GM21423 (cell line): ENCODE results near the gene ZFP28.
A peak's percentile ranks its signal among the peaks of the same experiment; 100 is the strongest.

Source experiments
- ATAC-seq: cut with Tn5 transposase; IDR thresholded peaks from one replicate; pipeline ENCODE4 v1.9.1; 2021; ENCODE audit warnings: mild to moderate bottlenecking, moderate library complexity; ENCODE audit not compliant: unreplicated experiment

Gene ZFP28

DNA sequence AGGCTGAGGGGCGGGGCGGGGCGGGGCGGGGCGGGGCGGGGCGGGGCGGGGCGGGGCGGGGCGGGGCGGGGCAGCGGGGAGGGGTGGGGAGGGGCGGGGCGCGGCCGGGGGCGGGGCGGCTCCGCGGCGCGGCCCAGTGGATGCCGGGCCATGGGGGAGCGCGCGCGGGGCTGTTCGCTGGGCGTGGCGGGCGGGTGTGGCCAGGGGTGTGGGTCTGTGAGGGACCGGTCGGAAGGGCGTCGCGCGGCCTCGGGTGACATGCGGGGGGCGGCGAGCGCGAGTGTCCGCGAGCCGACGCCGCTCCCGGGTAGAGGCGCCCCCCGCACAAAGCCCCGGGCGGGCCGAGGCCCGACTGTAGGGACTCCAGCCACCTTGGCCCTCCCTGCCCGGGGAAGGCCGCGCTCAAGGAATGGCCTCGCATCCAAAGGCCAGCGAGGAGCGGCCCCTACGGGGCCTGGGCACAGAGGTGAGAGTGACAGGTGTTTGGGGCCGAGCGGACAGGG is at the start of gene ZFP28:
ZFP28 (plus strand) TSS at position 188 of the 503 bp plus-strand sequence; CDS start at position 259, 71 bp downstream.
- ATAC-seq = peak; percentile 47

DNA sequence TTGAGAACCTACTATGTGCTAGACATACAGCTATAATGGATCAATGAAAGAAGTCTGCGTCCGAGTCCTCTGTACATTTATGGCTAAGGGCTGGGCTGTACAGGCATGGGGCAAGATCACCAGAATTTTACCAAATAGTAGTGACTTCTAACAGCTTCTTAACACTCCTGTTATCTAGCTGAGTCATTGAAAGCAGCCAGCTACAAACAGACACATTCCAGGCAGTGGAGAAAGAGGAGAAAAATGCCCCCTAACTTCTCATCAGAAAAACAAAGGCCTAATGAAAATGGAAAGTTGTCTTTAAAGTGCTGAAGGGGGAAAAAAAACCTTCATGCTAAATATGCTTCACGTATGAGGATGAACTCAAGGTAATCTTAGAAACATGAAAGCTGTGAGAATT is 47.3 kb upstream of the ZFP28 start:
- ATAC-seq = no peak

DNA sequence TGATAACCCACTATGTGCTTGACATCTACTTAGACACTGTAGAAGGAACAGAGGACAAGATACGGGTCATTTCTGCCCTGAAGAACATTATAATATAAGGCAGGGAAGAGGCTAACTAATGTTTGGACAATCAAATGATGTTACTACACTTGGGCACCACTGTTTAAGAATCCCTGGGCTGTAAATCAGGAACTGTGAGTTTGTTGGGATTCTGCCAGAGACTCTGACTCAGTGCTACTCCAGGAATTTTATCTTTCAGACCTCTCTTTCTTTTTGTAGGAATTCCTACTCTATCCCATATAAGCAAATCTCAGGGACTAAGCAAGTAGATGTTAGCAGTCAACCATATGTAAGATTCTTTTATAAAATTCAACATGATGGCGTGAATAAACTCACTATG is 34.2 kb upstream of the ZFP28 start:
- no peak for ATAC-seq

DNA sequence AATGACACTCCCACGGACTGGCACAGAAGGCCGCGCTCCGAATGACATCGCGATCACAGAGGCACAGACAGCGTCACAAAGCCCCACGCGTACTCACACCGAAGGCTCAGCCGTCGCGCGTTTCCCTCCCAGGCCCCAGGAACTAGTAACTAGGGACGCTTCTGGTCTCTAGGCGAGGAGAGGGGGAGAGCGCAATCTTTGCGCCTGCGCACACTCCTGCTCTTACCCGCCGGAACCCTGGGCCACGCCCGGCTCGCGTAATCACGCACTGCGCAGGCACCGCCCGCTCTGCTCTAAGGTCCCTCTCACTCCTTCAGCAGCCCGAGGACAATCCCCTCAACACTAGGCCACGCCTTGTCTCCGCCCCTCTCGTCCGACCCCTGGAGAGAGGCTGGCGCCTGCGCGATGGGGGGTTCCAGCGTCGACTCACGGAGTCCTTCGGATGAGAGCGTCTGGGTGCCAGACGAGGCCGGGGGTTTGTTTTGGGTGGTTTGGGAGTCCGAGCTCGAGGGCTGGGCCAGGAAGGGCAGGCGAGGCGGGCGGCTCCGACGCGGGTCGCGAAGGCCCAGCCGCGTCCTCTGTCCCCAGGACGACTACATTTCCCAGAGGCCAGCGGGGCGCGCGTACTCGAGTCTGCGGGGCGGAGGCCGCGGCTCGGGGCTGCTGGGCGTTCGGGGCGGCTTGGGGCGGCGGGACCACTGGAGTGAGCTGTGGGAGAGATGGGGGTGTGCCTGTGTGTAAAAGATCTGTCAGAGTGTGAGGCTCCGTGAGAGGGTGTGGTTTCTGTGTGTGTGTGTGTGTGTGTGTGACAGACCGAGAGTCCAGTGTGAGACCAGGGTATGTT is 31.1 kb upstream of the ZFP28 start, which contains the start of gene ZNF471:
ZNF471 (plus strand) TSS at position 410 of the 844 bp plus-strand sequence. CDS start 3,717 bp downstream, outside the sequence.
- no peak for ATAC-seq

DNA sequence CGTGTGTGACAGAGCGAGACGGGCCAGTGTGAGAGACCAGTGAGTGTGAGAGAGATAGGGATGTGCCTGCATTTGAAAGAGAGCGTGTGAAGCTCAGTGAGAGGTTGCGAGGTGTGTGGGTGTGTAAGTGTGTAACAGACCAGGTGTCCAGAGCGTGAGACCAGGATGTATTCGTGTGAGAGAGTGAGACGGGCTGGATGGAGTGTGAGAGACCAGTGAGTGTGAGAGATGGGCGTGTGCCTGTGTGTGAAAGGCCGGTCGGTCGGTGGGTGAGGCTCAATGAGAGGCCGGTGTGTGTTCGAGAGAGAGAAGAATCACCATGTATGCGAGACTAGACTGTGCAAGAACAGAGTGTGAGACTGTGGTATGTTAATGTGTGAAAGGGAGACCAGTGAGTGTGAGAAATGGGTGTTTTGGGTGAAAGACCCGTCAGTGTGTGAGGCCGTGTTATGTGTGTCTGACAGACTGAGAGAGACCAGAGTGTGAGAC is 30.4 kb upstream of the ZFP28 start:
- ATAC-seq = no peak

DNA sequence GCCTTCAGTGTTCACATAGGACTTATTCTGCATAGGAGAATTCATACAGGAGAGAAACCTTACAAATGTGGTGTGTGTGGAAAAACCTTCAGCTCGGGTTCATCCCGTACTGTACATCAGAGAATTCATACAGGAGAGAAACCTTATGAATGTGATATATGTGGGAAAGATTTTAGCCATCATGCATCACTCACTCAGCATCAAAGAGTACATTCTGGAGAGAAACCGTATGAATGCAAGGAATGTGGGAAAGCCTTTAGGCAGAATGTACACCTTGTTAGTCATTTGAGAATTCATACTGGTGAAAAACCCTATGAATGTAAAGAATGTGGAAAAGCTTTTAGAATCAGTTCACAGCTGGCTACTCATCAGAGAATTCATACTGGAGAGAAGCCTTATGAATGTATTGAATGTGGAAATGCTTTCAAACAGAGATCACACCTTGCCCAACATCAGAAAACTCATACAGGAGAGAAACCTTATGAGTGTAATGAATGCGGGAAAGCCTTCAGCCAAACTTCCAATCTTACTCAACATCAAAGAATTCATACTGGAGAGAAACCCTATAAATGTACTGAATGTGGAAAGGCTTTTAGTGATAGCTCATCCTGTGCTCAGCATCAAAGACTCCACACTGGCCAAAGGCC is 13.4 kb upstream of the ZFP28 start:
- no peak for ATAC-seq

DNA sequence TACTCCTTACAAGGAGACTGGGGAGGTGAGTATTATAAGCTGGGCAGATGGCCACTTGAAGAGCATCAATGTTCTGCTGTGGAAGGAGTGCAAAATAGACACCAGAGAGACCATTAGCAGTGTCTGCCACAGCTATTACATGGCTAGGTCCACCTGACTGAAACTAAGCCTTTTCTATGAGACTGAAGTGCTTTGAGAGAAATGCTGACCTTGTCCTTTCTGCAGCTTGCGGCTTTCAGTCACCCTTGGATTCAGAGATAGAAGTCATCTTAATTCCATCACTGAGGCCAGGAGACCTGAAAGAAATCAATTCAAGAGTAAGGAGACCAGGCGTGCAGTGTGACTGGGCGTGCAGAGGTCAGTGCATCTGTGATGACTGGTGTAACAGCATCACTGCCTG is 1.3 kb upstream of the ZFP28 start:
- no peak for ATAC-seq

DNA sequence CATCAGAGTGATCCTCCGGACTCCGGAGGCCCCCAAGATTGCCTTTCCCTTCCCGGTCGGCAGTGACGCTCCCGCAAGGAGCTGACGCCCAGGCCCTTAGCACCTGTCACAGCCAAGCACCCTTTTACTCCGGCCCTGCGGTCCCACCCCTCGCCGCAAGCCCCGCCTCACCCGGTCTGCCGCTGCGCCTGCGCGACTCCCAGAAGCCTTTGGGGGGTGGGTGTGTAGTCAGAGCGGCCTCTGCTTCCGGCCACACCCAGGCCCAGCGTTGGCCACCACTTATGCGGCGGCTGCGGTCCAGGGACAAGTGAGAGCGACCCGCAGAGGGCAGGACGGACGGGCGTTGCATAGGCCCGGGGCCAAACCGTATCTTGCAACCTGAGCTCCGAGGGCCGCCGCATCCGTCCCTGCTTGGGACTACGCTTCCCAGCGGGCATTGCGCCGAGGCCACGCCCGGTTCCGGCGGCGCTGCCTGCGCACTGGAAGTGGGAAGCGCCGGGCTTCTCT is 441 bp upstream of the ZFP28 start:
- peak; percentile 84 for ATAC-seq

DNA sequence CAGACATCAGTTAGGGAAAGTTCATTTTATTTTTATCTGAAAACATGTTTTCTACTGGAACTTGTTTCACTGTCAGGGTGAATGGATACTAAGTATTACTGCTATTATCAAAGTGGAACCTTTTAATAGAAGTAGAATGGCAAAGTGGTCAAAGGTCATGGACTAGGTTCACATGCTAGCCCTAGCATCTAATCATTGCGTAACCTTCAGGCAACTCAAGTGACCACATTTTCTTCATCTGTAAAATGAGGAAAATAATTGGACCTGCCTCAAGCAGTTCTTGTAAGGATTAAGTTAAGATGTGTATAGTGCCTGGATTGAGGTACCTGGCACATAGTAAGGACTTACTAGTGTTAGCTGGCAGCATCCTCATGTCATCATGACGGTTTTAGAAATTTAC is 5.0 kb downstream of the ZFP28 start:
- ATAC-seq = no peak

DNA sequence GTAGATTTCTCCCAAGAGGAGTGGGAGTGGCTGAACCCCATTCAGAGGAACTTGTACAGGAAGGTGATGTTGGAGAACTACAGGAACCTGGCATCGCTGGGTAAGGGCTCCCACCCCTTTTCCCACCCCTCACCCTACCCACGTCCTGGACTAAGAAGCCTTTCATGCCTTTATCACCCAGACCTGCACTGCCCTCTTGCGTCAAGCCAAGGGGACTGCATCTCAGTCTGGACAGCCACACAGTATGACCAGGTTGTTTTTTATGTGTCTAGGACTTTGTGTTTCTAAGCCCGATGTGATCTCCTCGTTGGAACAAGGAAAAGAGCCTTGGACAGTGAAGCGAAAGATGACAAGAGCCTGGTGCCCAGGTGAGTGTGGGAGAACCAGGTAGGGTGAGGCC is 8.8 kb downstream of the ZFP28 start:
- ATAC-seq = no peak

DNA sequence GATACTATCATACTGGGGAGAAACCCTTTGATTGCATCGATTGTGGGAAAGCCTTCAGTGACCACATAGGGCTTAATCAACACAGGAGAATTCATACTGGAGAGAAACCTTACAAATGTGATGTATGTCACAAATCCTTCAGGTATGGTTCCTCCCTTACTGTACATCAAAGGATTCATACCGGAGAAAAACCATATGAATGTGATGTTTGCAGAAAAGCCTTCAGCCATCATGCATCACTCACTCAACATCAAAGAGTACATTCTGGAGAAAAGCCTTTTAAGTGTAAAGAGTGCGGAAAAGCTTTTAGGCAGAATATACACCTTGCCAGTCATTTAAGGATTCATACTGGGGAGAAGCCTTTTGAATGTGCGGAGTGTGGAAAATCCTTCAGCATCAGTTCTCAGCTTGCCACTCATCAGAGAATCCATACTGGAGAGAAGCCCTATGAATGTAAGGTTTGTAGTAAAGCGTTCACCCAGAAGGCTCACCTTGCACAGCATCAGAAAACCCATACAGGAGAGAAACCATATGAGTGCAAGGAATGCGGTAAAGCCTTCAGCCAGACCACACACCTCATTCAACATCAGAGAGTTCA is 15.6 kb downstream of the ZFP28 start:
- ATAC-seq = no peak

DNA sequence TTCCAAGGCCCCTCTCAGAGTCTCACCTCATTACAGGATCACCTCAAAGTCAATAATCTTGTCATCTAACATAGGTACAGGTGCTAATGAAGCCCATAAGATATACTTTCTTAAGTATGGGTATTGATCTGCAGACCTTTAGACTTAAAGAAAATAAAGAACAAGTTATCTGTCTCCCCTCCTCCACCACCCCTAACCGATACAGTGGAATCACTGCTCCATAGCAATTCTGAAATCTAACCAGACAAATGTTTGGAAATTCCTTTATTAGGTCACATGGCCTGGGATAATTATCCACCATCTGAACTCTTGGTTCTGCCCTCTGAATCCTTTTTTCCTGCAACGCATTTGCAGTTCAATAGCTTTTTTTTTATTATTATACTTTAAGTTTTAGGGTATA is 24.0 kb downstream of the ZFP28 start:
- no peak for ATAC-seq

DNA sequence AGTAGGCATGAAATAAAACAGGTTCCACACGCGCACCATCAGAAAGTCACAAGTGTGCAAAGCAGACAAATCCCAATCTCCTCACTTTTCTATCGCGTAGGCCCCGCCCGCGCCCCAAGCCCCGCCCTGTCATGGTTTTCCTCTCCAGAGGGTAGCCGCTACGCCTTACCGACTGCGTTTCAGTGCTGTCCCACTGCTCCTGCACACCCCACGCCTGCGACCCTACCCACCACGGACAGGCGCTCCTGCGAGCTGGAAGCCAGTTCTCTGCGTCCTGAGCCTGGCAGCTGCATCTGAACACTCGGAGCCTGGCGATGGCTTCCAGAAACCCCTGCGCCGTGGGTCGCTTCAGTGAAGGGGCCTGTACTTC is 28.1 kb downstream of the ZFP28 start:
- ATAC-seq = peak; percentile 31

DNA sequence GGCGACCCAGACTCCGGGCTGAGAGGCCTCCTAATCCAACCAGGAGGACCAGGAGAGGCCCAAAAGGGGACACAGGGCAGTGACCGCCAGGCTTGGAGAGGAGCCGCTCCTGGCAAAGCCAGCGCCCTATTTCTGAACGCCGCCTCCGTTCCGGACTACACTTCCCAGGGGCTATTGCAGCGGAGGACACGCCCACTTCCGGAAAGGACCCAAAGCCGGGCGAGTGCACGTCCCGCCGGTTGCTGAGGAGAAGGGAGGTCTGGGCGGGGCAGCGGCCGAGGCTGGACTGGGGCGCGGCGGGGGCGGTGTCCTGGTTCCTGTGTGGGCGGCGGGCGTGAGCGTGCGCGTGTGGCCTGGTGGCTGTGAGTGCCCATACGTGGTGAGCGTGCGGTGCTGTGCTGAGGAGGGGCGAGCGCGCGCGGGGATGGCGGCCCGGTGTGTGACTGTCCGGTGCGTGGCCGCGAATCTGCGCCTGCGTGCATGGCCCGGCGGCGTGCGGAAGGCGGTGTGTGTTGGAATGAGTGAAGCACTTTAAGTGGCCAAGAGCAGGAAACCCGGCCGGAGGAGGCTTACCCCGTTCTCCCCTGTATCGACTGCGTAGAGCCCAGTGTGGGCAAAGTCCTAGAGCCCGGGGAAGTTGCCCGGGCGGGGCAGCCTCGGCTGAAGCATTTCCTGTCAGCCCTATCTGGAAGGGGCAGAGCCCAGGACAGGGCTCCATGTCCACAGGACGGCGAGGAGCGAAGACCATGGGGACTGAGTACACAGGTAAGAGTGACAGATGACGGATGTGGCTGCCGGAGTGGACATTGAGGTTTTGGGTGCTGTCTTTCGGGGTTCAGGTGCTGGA is 28.7 kb downstream of the ZFP28 start, which contains the start of gene ZNF470:
ZNF470 (plus strand) TSS at position 195 of the 847 bp plus-strand sequence. CDS start 2,844 bp downstream, outside the sequence.
- peak; percentile 96 for ATAC-seq

DNA sequence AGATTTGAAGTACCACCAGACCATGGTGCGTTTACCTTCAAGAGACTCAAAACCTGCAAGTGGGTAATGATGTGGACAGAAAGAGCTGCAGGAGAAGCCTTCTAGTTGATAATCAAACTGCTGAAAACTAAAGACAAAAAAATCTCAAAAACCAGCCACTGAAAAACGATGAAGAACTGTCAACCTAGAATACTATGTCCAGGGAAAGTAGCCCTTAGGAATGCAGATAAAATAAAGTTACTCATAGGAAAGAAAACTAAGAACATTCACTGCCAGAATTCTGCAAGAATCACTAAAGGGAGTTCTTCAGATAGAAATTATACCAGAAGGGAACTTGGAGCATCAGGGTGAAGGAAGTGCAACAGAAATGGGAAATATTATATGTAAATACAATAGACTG is 33.8 kb downstream of the ZFP28 start:
- ATAC-seq = no peak

DNA sequence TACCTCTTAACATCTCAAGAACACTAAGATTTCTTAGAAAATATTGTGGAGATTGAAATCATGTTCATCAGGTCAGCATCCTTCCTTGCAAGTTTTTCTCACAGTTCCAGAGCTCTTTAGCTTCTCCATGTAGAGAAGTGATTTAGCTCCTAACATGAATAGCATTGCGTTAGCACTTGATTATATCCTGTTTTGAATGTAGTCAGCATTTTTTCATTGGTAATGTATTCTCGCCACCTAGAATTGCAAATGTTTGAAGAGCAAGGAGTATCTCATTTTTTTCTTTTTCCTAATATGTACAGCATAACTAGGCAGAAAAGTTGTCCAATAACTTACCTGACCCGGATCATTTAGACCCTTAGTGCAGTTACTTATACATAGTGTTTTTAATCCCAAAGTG is 35.2 kb downstream of the ZFP28 start:
- no peak for ATAC-seq

DNA sequence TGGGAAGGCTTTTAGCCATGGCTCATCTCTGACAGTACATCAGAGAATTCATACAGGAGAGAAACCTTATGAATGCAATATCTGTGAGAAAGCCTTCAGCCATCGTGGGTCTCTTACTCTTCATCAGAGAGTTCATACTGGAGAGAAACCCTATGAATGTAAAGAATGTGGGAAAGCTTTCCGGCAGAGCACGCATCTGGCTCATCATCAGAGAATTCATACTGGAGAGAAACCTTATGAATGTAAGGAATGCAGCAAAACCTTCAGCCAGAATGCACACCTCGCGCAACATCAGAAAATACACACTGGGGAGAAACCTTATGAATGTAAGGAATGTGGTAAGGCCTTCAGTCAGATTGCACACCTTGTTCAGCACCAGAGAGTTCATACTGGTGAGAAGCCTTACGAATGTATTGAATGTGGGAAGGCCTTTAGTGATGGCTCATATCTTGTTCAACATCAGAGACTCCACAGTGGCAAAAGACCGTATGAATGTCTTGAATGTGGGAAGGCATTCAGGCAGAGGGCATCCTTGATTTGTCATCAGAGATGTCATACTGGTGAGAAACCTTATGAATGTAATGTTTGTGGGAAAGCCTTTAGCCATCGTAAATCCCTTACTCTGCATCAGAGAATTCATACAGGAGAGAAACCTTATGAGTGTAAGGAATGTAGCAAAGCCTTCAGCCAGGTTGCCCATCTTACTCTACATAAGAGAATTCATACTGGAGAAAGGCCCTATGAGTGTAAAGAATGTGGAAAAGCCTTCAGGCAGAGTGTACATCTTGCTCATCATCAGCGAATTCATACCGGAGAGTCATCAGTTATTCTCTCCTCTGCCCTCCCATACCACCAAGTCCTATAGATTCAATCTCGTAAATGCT is 39.2 kb downstream of the ZFP28 start:
- no peak for ATAC-seq

DNA sequence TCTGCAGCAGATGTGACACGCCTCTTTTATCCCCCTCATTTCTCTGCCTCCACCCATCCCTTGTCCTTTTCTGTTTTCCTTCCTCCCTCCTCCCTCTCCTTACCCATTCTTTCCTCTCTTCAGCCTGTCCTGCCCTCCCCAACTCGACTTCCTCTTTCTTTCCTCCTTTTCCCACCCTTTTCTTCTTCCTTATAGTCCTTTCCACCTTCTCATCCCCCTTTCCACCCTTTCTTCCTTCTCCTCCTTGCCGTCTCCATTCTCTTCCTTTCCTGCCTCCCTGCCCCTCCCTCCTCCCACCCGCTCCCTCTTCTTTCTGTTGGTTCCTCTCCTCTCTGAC is 55.7 kb downstream of the ZFP28 start:
- ATAC-seq = no peak

DNA sequence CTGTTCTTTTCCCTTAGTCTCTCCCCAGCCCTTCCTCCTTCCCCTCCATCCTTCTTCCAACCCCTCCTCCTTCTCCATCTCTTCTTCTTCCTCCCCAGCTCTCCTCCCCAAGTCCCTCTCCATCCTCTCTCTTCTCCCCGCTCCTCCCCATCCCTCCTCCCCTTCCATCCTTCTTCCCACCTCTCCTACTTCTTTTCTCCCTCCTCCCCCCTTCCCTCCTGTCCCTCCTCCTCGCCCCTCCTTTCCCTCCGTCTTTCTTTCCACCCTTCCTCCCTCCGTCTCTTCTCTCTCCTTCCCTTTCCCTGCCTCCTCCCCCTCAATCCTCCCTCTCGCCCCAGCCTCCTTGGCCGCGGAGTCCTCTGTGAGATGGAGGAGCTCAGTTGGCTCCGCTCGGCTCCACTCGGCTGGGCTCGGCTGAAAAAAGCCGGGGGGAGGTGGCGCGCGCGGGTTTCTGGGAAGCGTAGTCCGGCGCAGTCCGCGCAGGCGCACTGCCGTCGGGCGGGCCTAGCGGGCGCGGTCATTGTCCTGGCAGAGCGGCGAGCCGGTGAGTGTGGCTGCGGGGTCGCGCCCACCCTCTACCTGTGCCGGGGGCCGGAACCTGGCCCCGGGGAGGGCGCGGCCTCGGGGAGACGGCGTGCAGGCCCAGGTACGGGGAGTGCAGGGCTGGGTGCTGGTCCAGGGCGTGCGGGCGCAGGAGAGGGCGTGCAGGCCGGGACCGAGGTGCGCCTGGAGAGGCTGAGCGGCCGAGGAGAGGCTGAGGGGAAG is 56.2 kb downstream of the ZFP28 start, which contains the start of gene ZNF71:
ZNF71 (plus strand) TSS at position 520 of the 765 bp plus-strand sequence. CDS start 6,257 bp downstream, outside the sequence.
- ATAC-seq = peak; percentile 96
